Measurements from ENCODE around the gene PAM.
"Not testable (repeated sequence)": the region's sequence is repeated elsewhere in the genome, so short reads cannot be mapped to it uniquely, and the experiment has no call there.

The PAM gene

DNA sequence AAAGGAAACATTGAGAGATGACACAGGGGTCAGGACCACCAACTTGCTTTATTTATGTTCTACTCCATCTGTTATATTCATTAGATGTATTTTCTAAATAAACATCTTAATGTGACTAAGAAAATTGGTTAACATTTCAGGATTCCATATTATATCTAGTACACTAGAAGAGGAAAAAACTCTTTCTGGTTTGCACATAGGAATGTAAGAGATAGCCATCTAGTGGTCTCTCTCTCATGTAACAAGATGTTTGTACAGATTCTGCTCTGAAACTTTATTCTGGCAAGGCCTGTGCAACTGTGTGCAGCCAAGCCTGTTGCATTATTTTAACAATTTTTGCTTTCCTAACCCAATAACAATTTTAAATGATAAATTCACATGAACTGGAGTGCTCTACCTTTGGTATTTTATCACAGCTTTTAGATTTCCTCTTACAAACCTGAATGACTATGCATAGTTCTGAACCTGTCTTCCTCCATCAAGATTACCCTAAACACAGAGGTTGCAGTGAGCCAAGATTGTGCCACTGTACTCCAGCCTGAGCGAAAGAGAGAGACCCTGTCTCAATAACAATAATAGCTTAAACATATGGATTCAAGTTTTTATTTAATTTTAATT, 216.7 kb downstream of the PAM start:
- H3K27ac ChIP-seq = no peak overlapping the region
- no peak for DNase-seq (ENCODE audit: low read depth, low spot score)

DNA sequence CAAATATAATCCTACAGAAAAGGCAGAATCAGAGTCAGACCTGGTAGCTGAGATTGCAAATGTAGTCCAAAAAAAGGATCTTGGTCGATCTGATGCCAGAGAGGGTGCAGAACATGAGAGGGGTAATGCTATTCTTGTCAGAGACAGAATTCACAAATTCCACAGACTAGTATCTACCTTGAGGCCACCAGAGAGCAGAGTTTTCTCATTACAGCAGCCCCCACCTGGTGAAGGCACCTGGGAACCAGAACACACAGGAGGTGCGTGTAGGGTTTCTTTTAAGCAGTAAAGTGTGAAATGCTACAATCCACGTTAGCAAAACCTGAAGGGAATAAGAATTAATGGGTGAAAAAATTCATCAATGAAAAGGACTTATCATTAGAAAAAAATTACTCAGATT, 219.1 kb downstream of the PAM start:
- no peak for DNase-seq (ENCODE audit: low read depth, low spot score)
- no peak overlapping the region for H3K27ac ChIP-seq

DNA sequence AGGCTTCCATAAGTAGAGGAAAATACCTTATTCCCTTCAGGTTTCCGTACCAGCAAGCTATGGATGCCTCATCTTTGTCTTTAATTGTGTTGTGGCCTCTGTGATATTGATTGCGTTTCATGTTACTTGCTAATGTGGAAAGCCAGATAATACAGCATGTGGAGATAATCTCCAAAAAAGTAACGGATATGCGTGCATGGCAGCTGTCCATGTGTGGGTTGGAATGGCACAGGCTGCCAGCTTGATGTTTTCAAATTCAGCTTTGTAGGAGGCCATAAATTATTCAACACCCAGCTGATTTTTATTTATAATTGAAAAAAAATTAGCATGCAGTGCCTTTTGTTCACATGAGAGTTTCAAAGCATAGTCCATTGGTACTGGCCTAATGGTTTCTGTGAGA, 219.9 kb downstream of the PAM start:
- H3K27ac ChIP-seq = no peak overlapping the region
- DNase-seq (ENCODE audit: low read depth, low spot score) = no peak

DNA sequence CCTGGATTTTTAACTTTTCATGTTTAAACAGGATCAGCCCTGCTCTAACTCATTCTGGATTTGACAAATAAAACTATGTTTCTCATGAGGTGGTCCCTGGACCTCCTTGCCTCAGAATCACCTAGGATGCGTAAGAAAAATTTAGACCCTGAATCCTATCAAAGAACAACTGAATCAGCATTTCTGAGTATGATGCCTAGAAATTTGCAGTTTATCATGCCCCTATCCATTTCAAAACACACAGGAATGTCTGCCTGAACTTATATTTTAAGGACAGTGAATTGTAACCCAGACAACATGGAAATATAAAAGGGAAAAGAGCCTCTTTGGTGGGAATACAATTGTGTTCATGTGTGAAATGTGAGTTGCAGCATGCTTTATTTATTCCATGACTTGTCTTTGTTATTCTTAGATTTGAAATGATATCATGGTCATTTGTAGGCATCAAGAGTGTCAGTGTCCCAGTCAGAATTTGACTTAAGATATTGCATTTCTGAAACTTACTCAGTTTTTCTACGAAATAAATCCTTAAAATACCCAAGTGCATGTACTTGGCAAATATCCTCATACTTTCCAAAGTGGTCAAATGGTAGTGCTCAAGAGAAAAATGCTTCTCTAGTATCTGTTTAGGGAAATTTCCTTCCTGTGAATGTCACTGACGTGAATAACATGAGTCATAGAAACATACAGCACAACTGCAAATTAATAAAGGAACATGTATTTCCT, 220.5 kb downstream of the PAM start:
- DNase-seq (ENCODE audit: low read depth, low spot score) = no peak
- no peak overlapping the region for H3K27ac ChIP-seq

GRCh38 chr5:102981957-102982635, 227.0 kb downstream of the PAM start:
- H3K27ac ChIP-seq = no peak overlapping the region
- DNase-seq (ENCODE audit: low read depth, low spot score) = no peak

DNA sequence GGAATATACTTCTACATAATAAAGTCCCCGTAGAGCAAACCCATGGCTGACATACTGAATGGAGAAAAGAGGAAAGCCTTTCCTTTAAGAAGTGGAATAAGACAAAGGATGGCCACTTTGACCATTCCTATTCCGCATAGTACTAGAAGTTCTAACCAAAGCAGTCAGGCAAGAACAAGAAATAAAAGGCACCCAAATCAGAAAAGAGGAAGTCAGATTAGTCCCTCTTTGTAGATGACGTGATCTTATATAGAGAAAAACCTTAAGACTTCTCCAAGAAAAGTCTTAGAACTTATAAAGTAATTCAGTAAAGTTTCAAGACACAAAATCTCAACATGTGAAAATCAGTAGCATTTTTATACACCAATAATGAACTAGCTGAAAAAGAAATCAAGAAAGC, 231.0 kb downstream of the PAM start:
- no peak overlapping the region for H3K27ac ChIP-seq
- DNase-seq (ENCODE audit: low read depth, low spot score) = no peak

GRCh38 chr5:102988459-102988858, 233.4 kb downstream of the PAM start:
- DNase-seq (ENCODE audit: low read depth, low spot score) = no peak
- no peak overlapping the region for H3K27ac ChIP-seq

DNA sequence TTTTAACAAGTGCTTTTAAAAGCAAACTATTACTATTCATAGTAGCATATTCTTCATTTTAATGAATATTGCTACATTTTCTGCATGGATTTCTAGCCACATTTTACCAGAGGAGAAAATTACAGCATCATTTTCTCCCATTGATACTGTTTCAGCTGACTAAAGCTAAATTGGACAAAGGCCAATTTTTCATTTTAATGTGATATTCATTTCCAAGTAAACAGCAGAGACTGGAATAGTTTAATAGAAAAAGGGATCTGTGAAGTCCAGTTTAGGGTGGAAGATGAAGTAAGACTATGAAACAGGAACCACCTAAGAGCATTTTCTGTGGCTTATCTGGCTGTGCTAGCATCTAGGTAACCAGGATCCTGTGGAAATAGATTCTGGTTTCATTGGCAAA, 236.7 kb downstream of the PAM start:
- no peak for DNase-seq (ENCODE audit: low read depth, low spot score)
- no peak overlapping the region for H3K27ac ChIP-seq

GRCh38 chr5:102996011-102996575, 241.0 kb downstream of the PAM start:
- H3K27ac ChIP-seq = no peak overlapping the region
- DNase-seq (ENCODE audit: low read depth, low spot score) = no peak

GRCh38 chr5:102998224-102998623, 243.1 kb downstream of the PAM start:
- DNase-seq (ENCODE audit: low read depth, low spot score) = no peak
- no peak overlapping the region for H3K27ac ChIP-seq

DNA sequence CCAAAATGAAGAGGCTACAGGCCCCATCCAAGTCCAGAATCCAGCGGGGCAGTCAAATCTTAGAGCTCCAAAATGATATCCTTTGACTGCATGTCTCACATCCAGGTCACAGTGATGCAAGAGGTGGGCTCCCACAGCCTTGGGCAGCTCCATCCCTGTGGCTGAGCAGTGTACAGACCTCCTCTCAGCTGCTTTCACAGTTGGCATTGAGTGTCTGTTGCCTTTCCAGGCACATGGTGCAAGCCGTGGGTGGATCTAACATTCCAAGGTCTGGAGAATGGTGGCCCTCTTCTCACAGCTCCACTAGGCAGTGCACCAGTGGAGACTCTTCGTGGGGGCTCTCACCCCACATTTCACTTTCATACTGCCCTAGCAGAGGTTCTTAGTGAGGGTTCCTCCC, 244.1 kb downstream of the PAM start:
- no peak for DNase-seq (ENCODE audit: low read depth, low spot score)
- no peak overlapping the region for H3K27ac ChIP-seq

GRCh38 chr5:102999621-103000020, 244.5 kb downstream of the PAM start:
- DNase-seq (ENCODE audit: low read depth, low spot score); H3K27ac ChIP-seq: not testable (repeated sequence)

- no peak for DNase-seq (ENCODE audit: low read depth, low spot score)
- no peak overlapping the region for H3K27ac ChIP-seq
These were observed 245.0 kb downstream of the PAM start for GRCh38 chr5:103000089-103000488.

DNA sequence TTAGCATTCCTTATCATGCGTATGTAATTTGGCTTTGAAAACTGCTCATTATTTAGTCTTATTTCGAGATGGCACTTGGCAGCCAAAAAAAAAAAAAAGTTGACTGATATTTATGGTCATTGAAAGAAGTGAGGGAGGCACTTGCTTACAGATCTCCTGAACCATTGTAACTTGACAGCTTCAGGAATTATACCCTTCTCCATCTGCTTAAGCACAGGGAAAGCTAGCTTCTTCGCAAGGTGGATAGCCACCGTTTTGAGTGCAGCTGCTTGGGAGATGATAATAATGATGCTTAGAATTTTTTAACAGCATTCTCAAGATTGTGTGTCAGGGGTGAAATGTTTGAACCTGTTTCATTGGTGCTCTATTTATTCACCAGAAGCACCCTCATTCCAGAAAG, 248.8 kb downstream of the PAM start:
- H3K27ac ChIP-seq = no peak overlapping the region
- DNase-seq (ENCODE audit: low read depth, low spot score) = no peak

- no peak for DNase-seq (ENCODE audit: low read depth, low spot score)
- no peak overlapping the region for H3K27ac ChIP-seq
These were observed 250.2 kb downstream of the PAM start for GRCh38 chr5:103005276-103005675.

DNA sequence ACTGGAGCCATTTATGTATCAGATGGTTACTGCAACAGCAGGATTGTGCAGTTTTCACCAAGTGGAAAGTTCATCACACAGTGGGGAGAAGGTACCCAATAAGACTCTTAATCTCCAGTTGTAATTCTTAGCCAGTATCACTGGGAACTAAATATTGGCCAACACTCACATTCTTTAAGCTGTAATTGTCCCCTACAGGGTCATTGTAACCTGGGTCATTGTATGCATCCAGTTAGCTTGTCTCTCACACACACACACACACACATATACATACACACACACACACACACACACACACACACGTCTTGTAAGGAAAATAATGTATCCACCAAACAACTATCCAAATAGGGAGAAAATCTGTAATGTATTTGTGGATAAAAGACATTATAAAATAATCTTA, 251.8 kb downstream of the PAM start:
- H3K27ac ChIP-seq = no peak overlapping the region
- no peak for DNase-seq (ENCODE audit: low read depth, low spot score)

DNA sequence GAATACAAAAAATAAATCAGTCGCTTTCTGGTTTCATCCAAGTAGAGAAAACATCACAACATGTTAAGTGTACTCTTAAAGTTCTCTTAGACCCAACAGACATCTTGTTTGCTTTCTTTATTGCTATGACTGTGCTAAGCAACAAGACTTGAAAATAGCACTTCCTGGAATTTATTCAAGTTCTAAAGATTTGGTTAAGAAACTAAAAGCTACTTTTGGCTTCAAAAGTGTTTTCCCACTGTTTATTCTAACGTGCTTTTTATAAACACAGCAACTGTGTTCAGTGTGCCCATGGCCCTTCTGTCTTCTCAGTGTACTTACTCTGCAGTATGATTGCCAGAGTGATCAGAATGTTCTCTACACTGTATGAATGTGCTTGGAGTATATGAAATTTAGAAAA, 255.1 kb downstream of the PAM start:
- H3K27ac ChIP-seq = no peak overlapping the region
- DNase-seq (ENCODE audit: low read depth, low spot score) = no peak

GRCh38 chr5:103013933-103014552, 258.9 kb downstream of the PAM start:
- DNase-seq (ENCODE audit: low read depth, low spot score) = no peak
- no peak overlapping the region for H3K27ac ChIP-seq

DNA sequence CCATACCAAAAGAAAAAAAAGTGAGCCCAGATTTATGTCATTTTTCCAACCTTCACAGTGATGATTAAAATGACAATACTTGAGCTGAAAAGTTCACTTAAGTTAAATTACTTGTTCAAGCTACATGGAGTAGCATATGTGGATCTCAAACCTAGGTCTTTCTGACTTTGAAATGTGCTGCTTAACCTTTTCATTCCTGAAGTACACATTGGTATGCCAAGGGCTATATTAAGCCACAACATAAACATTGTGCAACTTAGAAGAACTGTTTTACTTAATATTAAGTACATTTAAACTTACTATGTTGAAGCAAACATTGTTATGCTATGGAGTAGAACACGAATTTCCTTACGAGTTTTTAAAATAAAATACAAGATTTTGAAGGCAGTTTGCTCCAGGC, 259.9 kb downstream of the PAM start:
- no peak overlapping the region for H3K27ac ChIP-seq
- DNase-seq (ENCODE audit: low read depth, low spot score) = no peak

GRCh38 chr5:103016167-103016566, 261.1 kb downstream of the PAM start:
- DNase-seq (ENCODE audit: low read depth, low spot score) = no peak
- no peak overlapping the region for H3K27ac ChIP-seq

DNA sequence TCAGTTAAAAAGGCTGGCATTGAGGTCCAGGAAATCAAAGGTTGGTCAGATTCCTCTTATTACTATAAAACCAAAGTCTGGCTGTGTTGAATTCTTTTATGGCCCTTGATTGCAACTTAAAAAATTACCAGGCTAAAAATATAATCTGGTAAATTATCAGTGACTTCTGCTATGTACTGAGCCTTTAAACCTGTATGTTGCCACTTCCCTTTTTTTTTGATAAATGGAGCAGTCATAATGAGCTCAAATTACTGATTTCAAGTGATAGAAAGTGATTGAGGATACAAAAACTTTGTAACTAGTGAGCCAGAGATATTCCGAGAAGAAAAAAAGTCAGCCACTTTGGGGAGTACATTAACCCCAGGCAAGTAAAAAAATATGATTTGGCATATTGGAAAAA, 264.7 kb downstream of the PAM start:
- DNase-seq (ENCODE audit: low read depth, low spot score) = no peak
- H3K27ac ChIP-seq = no peak overlapping the region
